ENCODE measurements around the gene METRN. TPM values are rescaled to one million over a fixed set of nuclear protein-coding genes. Genes with fewer than 3 reads are reported as not detected.

METRN gene
- total and polyA plus RNA-seq, 4 experiments from 2014 or later: 6.9 to 18.8 (median 8.0) TPM

GRCh38 chr16:720447-720989, 5.6 kb downstream of the METRN start:
- intact Hi-C loops (cut with micrococcal nuclease): no loop called here
- Histone ChIP-seq H3K4me3 (ENCODE audit: low read length in 2 of 2) (peak overlapping the region; percentile 42 to 60), H3K27me3 (ENCODE audit: insufficient read depth, low read length) (no peaks in the 10 kb centered on the region), H3K27ac (ENCODE audit: low read depth, low read length) (peak overlapping the region; percentile 40), H3K9me3 (ENCODE audit: control insufficient read depth in 1 of 2, low read length in 2 of 2) (no peaks in the 10 kb centered on the region), H3K4me1 (ENCODE audit: insufficient read depth, low read length) (peaks cover 34% of the 10 kb centered on the region), H3K36me3 (ENCODE audit: insufficient read depth, low read length) (no peaks in the 10 kb centered on the region)
- H3K27ac Mint-ChIP-seq: peak overlapping the region in 6 of 7 donors; percentile 54 to 91 (median 84)
- no peaks in the 10 kb centered on the region for H3K36me3 Mint-ChIP-seq
- peaks cover 0 to 2% (median 0%) of the 10 kb centered on the region in 8 donors for H3K9me3 Mint-ChIP-seq
- peak overlapping the region; percentile 80 to 88 (median 84) for H3K4me3 Mint-ChIP-seq
- no peaks in the 10 kb centered on the region for H3K27me3 Mint-ChIP-seq
- peaks cover 3 to 38% (median 12%) of the 10 kb centered on the region in 4 donors for H3K4me1 Mint-ChIP-seq
- ChIA-PET POLR2A (ENCODE audit: partially characterized antibody) (interaction anchor here (0.6 to 12.9 kb wide), 15 partner anchors 6 to 99 kb away, joined by 3 to 166 read pairs (median 5); partner anchors contain the start of genes CHTF18, CIAO3, METRN and RHBDL1), CTCF (ENCODE audit: partially characterized antibody) (interaction anchor here (0.9 to 4.5 kb wide), 10 partner anchors 8 to 64 kb away, joined by 3 to 27 read pairs (median 4); partner anchors contain the start of gene CIAO3)
- peak in 1 of 5 donors; percentile 31 for DNase-seq

GRCh38 chr16:720990-721764, 6.3 kb downstream of the METRN start, which contains the start of gene ANTKMT:
Gene ANTKMT, plus strand, starts transcription at chr16:721146. Its CDS starts 129 bp downstream, at chr16:721275.
- peak within 1 kb of the TSS; percentile 47 to 91 (median 84) for H3K27ac Mint-ChIP-seq
- peaks cover 0 to 2% (median 0%) of the 10 kb centered on the region in 8 donors for H3K9me3 Mint-ChIP-seq
- intact Hi-C loops (cut with micrococcal nuclease): no loop called here
- no peaks in the 10 kb centered on the region for H3K9me3 ChIP-seq (ENCODE audit: control insufficient read depth in 1 of 2, low read length in 2 of 2)
- CTCF ChIA-PET (ENCODE audit: partially characterized antibody): interaction anchor here (0.9 to 4.5 kb wide), 6 partner anchors 9 to 64 kb away, joined by 3 to 27 read pairs (median 5); partner anchors contain the start of gene CIAO3
- H3K4me3 Mint-ChIP-seq: peak within 1 kb of the TSS; percentile 80 to 88 (median 84)
- H3K36me3 ChIP-seq (ENCODE audit: insufficient read depth, low read length): no peaks in the 10 kb centered on the region
- H3K4me1 Mint-ChIP-seq: peaks cover 3 to 33% (median 12%) of the 10 kb centered on the region in 4 donors
- peak within 1 kb of the TSS; percentile 42 to 60 for H3K4me3 ChIP-seq (ENCODE audit: low read length in 2 of 2)
- H3K27ac ChIP-seq (ENCODE audit: low read depth, low read length): peak within 1 kb of the TSS; percentile 47
- DNase-seq: peak; percentile 71 to 79 (median 77)
- H3K4me1 ChIP-seq (ENCODE audit: insufficient read depth, low read length): peaks cover 30% of the 10 kb centered on the region
- POLR2A ChIA-PET (ENCODE audit: partially characterized antibody): interaction anchor here (0.7 to 12.9 kb wide), 15 partner anchors 7 to 98 kb away, joined by 3 to 166 read pairs (median 5); partner anchors contain the start of genes CHTF18, CIAO3, METRN and RHBDL1
- H3K36me3 Mint-ChIP-seq: no peaks in the 10 kb centered on the region
- no peaks in the 10 kb centered on the region for H3K27me3 ChIP-seq (ENCODE audit: insufficient read depth, low read length)
- H3K27me3 Mint-ChIP-seq: no peaks in the 10 kb centered on the region

GRCh38 chr16:721765-722540, 7.0 kb downstream of the METRN start:
- no peaks in the 10 kb centered on the region for H3K27me3 Mint-ChIP-seq
- ChIA-PET CTCF (ENCODE audit: partially characterized antibody) (interaction anchor here (0.9 to 4.5 kb wide), 6 partner anchors 10 to 63 kb away, joined by 3 to 27 read pairs (median 5); partner anchors contain the start of gene CIAO3), POLR2A (ENCODE audit: partially characterized antibody) (interaction anchor here (0.6 to 12.9 kb wide), 13 partner anchors 7 to 238 kb away, joined by 3 to 166 read pairs (median 5); partner anchors contain the start of genes CHTF18, CIAO3, METRN and RHBDL1)
- peak overlapping the region in 3 of 7 donors; percentile 7 to 72 (median 27) for H3K27ac Mint-ChIP-seq
- H3K36me3 Mint-ChIP-seq: no peaks in the 10 kb centered on the region
- Histone ChIP-seq H3K36me3 (ENCODE audit: insufficient read depth, low read length) (no peaks in the 10 kb centered on the region), H3K9me3 (ENCODE audit: control insufficient read depth in 1 of 2, low read length in 2 of 2) (no peaks in the 10 kb centered on the region), H3K4me3 (ENCODE audit: low read length in 2 of 2) (peak overlapping the region in 1 of 2 donors; percentile 60), H3K27ac (ENCODE audit: low read depth, low read length) (peak overlapping the region; percentile 47), H3K4me1 (ENCODE audit: insufficient read depth, low read length) (peaks cover 32% of the 10 kb centered on the region), H3K27me3 (ENCODE audit: insufficient read depth, low read length) (no peaks in the 10 kb centered on the region)
- DNase-seq: no peak
- peak overlapping the region in 6 of 8 donors; percentile 7 to 68 (median 51) for H3K4me3 Mint-ChIP-seq
- H3K4me1 Mint-ChIP-seq: peaks cover 3 to 29% (median 12%) of the 10 kb centered on the region in 4 donors
- H3K9me3 Mint-ChIP-seq: peaks cover 0 to 2% (median 0%) of the 10 kb centered on the region in 8 donors
- intact Hi-C loops (cut with micrococcal nuclease): no loop called here

- intact Hi-C loops (cut with micrococcal nuclease): no loop called here
- Mint-ChIP-seq H3K9me3 (peaks cover 0 to 2% (median 0%) of the 10 kb centered on the region in 8 donors), H3K4me1 (peaks cover 3 to 29% (median 12%) of the 10 kb centered on the region in 4 donors), H3K4me3 (peak overlapping the region in 3 of 8 donors; percentile 25 to 48 (median 34)), H3K27ac (peak overlapping the region in 5 of 7 donors; percentile 6 to 86 (median 52)), H3K36me3 (no peaks in the 10 kb centered on the region), H3K27me3 (no peaks in the 10 kb centered on the region)
- H3K27ac ChIP-seq (ENCODE audit: low read depth, low read length): no peak overlapping the region
- peaks cover 37% of the 10 kb centered on the region for H3K4me1 ChIP-seq (ENCODE audit: insufficient read depth, low read length)
- H3K9me3 ChIP-seq (ENCODE audit: control insufficient read depth in 1 of 2, low read length in 2 of 2): no peaks in the 10 kb centered on the region
- H3K4me3 ChIP-seq (ENCODE audit: low read length in 2 of 2): no peak overlapping the region
- DNase-seq: no peak
- POLR2A ChIA-PET (ENCODE audit: partially characterized antibody): interaction anchor here (8.8 to 12.9 kb wide), 2 partner anchors 8 to 30 kb away, joined by 71 to 166 read pairs; partner anchors contain the start of genes METRN and WDR24
- no peaks in the 10 kb centered on the region for H3K27me3 ChIP-seq (ENCODE audit: insufficient read depth, low read length)
- CTCF ChIA-PET (ENCODE audit: partially characterized antibody): interaction anchor here (1.3 to 4.5 kb wide), 3 partner anchors 9 to 62 kb away, joined by 3 to 27 read pairs (median 14); partner anchors contain the start of gene CIAO3
- H3K36me3 ChIP-seq (ENCODE audit: insufficient read depth, low read length): no peaks in the 10 kb centered on the region
Observed at GRCh38 chr16:722835-723633, 8.1 kb downstream of the METRN start.

GRCh38 chr16:723695-724094, 8.8 kb downstream of the METRN start:
- no peaks in the 10 kb centered on the region for H3K27me3 ChIP-seq (ENCODE audit: insufficient read depth, low read length)
- no peaks in the 10 kb centered on the region for H3K9me3 ChIP-seq (ENCODE audit: control insufficient read depth in 1 of 2, low read length in 2 of 2)
- no peaks in the 10 kb centered on the region for H3K36me3 Mint-ChIP-seq
- POLR2A ChIA-PET (ENCODE audit: partially characterized antibody): interaction anchor here (8.8 to 12.9 kb wide), 2 partner anchors 9 to 31 kb away, joined by 71 to 166 read pairs; partner anchors contain the start of genes METRN and WDR24
- H3K27ac ChIP-seq (ENCODE audit: low read depth, low read length): no peak overlapping the region
- DNase-seq: no peak
- H3K4me3 Mint-ChIP-seq: no peak overlapping the region
- CTCF ChIA-PET (ENCODE audit: partially characterized antibody): interaction anchor here (1.3 to 4.3 kb wide), 2 partner anchors 9 to 62 kb away, joined by 3 to 14 read pairs; no protein-coding TSS in a partner anchor
- intact Hi-C loops (cut with micrococcal nuclease): no loop called here
- peaks cover 3 to 29% (median 11%) of the 10 kb centered on the region in 4 donors for H3K4me1 Mint-ChIP-seq
- H3K4me1 ChIP-seq (ENCODE audit: insufficient read depth, low read length): peaks cover 37% of the 10 kb centered on the region
- no peaks in the 10 kb centered on the region for H3K27me3 Mint-ChIP-seq
- no peaks in the 10 kb centered on the region for H3K36me3 ChIP-seq (ENCODE audit: insufficient read depth, low read length)
- peak overlapping the region in 2 of 7 donors; percentile 17 to 82 for H3K27ac Mint-ChIP-seq
- H3K4me3 ChIP-seq (ENCODE audit: low read length in 2 of 2): no peak overlapping the region
- peaks cover 0 to 2% (median 0%) of the 10 kb centered on the region in 8 donors for H3K9me3 Mint-ChIP-seq
